GM12865 (cell line): ENCODE results near the gene HLCS.

Experiments
- DNase-seq: peaks from one replicate; pipeline ENCODE4 v3.0.0; 2010; ENCODE audit warnings: low read depth
- H3K4me3 ChIP-seq: 2 replicates; pipeline ENCODE4 v1.5.1; 2011; ENCODE audit warnings: mild to moderate bottlenecking, low read depth, low read length, control low read depth
- CTCF ChIP-seq: IDR thresholded peaks from 2 replicates; pipeline ENCODE4 v1.5.1; 2011; ENCODE audit warnings: low read length, control low read depth, low read depth, inconsistent platforms; ENCODE audit not compliant: insufficient read depth; ENCODE audit errors: missing control alignments

HLCS gene

GRCh38 chr21:36893581-36893980 is 72.9 kb downstream of the HLCS start:
- DNase-seq: no peak
- TF ChIP-seq CTCF: no peak
- H3K4me3 ChIP-seq: no peak overlapping the region

DNA sequence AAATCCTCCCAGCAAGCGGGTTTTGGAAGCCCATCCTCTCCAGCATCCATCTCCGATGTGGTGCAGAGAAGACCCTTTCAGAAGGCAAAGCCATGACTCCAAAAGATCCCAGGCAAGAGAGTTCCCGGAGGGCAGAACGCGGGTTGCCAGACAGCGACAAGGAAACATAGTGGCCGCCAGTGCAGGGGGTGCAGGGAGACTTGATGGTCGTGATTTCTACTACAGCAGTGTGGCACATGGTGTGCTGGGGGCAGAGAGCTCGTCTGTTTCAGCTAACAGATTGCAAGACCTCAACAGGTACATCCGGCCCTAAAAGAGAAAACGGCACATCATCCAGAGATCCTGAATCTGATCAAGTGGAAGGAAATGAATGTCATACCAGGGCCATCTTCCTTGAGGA is 74.3 kb downstream of the HLCS start:
- no peak for TF ChIP-seq CTCF
- no peak for DNase-seq
- no peak overlapping the region for H3K4me3 ChIP-seq

DNA sequence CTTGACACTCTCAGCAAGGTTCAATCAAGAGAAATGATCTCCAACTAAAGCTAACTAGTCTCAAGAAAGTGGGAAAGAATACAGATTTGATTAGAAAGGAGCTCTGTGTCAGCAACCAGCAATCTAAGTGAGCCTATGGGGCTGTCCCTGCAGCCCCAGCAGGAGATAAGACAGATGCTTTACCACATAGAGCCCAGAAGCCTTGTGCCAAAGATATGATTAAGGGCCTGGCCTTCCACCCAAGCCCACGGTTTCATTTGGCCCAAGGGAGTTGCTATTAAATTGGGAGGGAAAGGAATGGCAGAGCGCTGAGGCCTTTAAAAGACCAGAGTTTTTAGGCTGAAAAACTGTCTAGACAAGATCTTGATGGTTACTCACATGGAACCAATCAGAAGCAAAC is 74.8 kb downstream of the HLCS start:
- no peak for DNase-seq
- no peak for TF ChIP-seq CTCF
- no peak overlapping the region for H3K4me3 ChIP-seq

DNA sequence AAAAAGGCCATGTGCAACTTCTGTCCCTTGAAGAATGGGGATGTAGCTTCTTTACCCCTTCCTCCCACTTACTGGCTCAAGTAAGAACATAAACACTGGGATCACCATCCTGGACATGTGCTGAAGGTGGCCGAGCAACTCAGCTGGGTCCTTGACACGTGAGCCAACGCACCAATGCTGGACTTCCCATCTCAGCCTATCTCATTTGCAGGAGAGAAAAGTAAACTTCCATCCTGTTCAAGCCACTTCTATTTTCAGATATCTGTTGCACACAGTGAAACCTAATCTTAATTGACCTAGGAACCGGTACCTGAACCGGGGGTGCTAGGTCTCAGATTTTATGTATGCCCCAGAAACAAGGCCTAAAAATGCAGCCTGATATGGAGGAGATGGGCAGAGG is 75.3 kb downstream of the HLCS start:
- TF ChIP-seq CTCF: no peak

DNA sequence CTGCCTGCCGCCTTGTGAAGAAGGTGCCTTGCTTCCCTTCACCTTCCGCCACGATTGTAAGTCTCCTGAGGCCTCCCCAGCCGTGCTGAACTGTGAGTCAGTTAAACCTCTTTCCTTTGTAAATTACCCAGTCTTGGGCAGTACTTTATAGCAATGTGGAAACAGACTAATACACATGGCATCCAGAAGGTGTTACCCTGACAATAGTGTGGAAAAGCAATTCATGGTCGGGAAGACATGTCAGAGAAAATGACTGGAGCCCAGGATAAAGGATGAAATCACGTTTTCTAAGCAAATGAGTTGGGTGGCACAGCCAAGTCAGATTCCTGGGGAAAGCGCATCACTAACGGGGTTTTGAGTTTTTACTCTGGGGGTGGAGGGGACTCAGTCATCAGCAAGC is 76.4 kb downstream of the HLCS start:
- DNase-seq: no peak
- no peak overlapping the region for H3K4me3 ChIP-seq
- no peak for TF ChIP-seq CTCF

More for the DNA sequence above, 75.3 kb downstream of the HLCS start:
- no peak overlapping the region for H3K4me3 ChIP-seq
- no peak for DNase-seq

DNA sequence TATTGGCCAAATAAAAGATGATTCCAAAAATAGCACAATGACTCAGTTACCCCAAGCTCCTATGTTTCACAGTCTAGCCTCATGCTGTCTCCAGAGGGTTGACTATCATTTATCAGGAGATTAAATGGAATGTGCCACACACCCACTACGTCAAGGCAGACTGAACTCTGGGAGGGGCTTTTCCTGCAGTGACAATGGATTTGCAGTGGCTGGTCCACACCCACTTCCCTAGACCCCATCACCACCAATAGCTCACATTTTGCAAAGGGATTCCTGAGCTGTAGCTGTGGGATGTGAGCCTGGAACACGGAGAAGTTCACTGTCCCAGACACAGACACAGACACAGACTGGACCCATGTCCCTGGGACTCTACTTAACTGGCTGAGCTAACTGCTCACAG is 77.1 kb downstream of the HLCS start:
- no peak for TF ChIP-seq CTCF
- no peak overlapping the region for H3K4me3 ChIP-seq
- no peak for DNase-seq

- no peak for DNase-seq
- H3K4me3 ChIP-seq: no peak overlapping the region
- no peak for TF ChIP-seq CTCF
Observed at GRCh38 chr21:36888466-36888865, 78.0 kb downstream of the HLCS start.
